NOMO-1 treated with dmso at 0.1 percent for 144 hours (cell line): Measurements from ENCODE around the gene POLR2J3.
"Not testable (repeated sequence)": the region's sequence is repeated elsewhere in the genome, so short reads cannot be mapped to it uniquely, and the experiment has no call there.

Experiments
- DNase-seq: peaks from one replicate; lab custom pipeline; 2025; ENCODE audit not compliant: unreplicated experiment; lab: John Stamatoyannopoulos, UW

The POLR2J3 gene

GRCh38 chr7:102572261-102573239, at the start of gene POLR2J3:
TSS of gene POLR2J3 (minus strand) at chr7:102572583. CDS start at chr7:102572521, 62 bp downstream.
- DNase-seq, result not testable (repeated sequence)

GRCh38 chr7:102618122-102618521, 45.7 kb upstream of the POLR2J3 start:
- not testable (repeated sequence) for DNase-seq

- DNase-seq, result not testable (repeated sequence)
Measured at GRCh38 chr7:102616507-102617125, 44.2 kb upstream of the POLR2J3 start, which contains the start of gene RASA4. TSS of gene RASA4 (minus strand) at chr7:102616756. CDS start at chr7:102616689, 67 bp downstream.

- not testable (repeated sequence) for DNase-seq
Measured at GRCh38 chr7:102615930-102616329, 43.5 kb upstream of the POLR2J3 start.

- not testable (repeated sequence) for DNase-seq
Measured at GRCh38 chr7:102614873-102615272, 42.5 kb upstream of the POLR2J3 start.

GRCh38 chr7:102614346-102614697, 41.9 kb upstream of the POLR2J3 start:
- DNase-seq, result not testable (repeated sequence)

GRCh38 chr7:102613575-102614345, 41.4 kb upstream of the POLR2J3 start:
- DNase-seq, result not testable (repeated sequence)

- DNase-seq, result not testable (repeated sequence)
Measured at GRCh38 chr7:102611675-102612325, 39.4 kb upstream of the POLR2J3 start.

- not testable (repeated sequence) for DNase-seq
Measured at GRCh38 chr7:102611013-102611674, 38.8 kb upstream of the POLR2J3 start.

GRCh38 chr7:102610441-102610840, 38.1 kb upstream of the POLR2J3 start:
- not testable (repeated sequence) for DNase-seq

GRCh38 chr7:102609734-102610133, 37.4 kb upstream of the POLR2J3 start:
- not testable (repeated sequence) for DNase-seq

- DNase-seq, result not testable (repeated sequence)
Measured at GRCh38 chr7:102606848-102607247, 34.5 kb upstream of the POLR2J3 start.

GRCh38 chr7:102604431-102605145, 32.2 kb upstream of the POLR2J3 start:
- not testable (repeated sequence) for DNase-seq

GRCh38 chr7:102602317-102602716, 29.9 kb upstream of the POLR2J3 start:
- not testable (repeated sequence) for DNase-seq

GRCh38 chr7:102599699-102600098, 27.3 kb upstream of the POLR2J3 start:
- not testable (repeated sequence) for DNase-seq

GRCh38 chr7:102596036-102596435, 23.7 kb upstream of the POLR2J3 start:
- DNase-seq, result not testable (repeated sequence)

GRCh38 chr7:102593637-102594334, 21.4 kb upstream of the POLR2J3 start:
- DNase-seq, result not testable (repeated sequence)

- not testable (repeated sequence) for DNase-seq
Measured at GRCh38 chr7:102592477-102593019, 20.2 kb upstream of the POLR2J3 start.
